Neuronal stem cell (in vitro differentiated cells): ENCODE measurements around the gene TINAGL1. TPM values are rescaled to one million over a fixed set of nuclear protein-coding genes. Genes with fewer than 3 reads are reported as not detected.

Experiments used
- DNase-seq: peaks from one replicate; pipeline ENCODE4 v3.0.0-alpha.2; 2013; ENCODE audit warnings: low spot score
- H2AFZ ChIP-seq: one replicate; pipeline ENCODE4 v1.6.1; 2013; ENCODE audit warnings: mild to moderate bottlenecking, low read length, inconsistent platforms
- H2AK5ac ChIP-seq: 2 replicates; pipeline ENCODE4 v1.6.1; 2013; ENCODE audit warnings: low read depth, mild to moderate bottlenecking, inconsistent platforms, low read length, moderate library complexity, mixed read lengths
- H2BK120ac ChIP-seq: 2 replicates; pipeline ENCODE4 v1.6.1; 2013; ENCODE audit warnings: low read depth, mild to moderate bottlenecking, inconsistent platforms, low read length, moderate library complexity, mixed read lengths
- H2BK12ac ChIP-seq: one replicate; pipeline ENCODE4 v1.6.1; 2013; ENCODE audit warnings: low read length, inconsistent platforms
- H2BK15ac ChIP-seq: 2 replicates; pipeline ENCODE4 v1.6.1; 2013; ENCODE audit warnings: mild to moderate bottlenecking, low read length, inconsistent platforms, mixed read lengths
- H2BK5ac ChIP-seq: one replicate; pipeline ENCODE4 v1.6.1; 2013; ENCODE audit warnings: inconsistent platforms, mild to moderate bottlenecking, low read length, moderate library complexity
- H3K14ac ChIP-seq: one replicate; pipeline ENCODE4 v1.6.1; 2013; ENCODE audit warnings: low read length, inconsistent platforms
- H3K18ac ChIP-seq: 2 replicates; pipeline ENCODE4 v1.6.1; 2013; ENCODE audit warnings: low read length, inconsistent platforms
- H3K23ac ChIP-seq: 2 replicates; pipeline ENCODE4 v1.6.1; 2013; ENCODE audit warnings: low read depth, mild to moderate bottlenecking, mixed read lengths, low read length, inconsistent platforms; ENCODE audit not compliant: poor library complexity
- H3K27ac ChIP-seq: replicated peaks from 3 replicates; pipeline ENCODE4 v1.5.1; 2013; ENCODE audit warnings: low read length, inconsistent platforms
- H3K27me3 ChIP-seq, 3 experiments: 2 replicates each; pipeline ENCODE4 v1.6.1; 2013; ENCODE audit warnings: low read length in 3 of 3, mild to moderate bottlenecking in 2 of 3, inconsistent platforms in 1 of 3, low read depth in 1 of 3, mixed read lengths in 1 of 3, moderate library complexity in 1 of 3; ENCODE audit not compliant: control insufficient read depth in 3 of 3, insufficient read depth in 3 of 3
- H3K36me3 ChIP-seq, 2 donors: replicated peaks in 1 of 2; 2 replicates each; pipeline ENCODE4 v1.6.1; 2013; ENCODE audit warnings: low read length in 2 of 2; ENCODE audit not compliant: control insufficient read depth in 2 of 2, insufficient read depth in 2 of 2
- H3K4ac ChIP-seq: 2 replicates; pipeline ENCODE4 v1.6.1; 2013; ENCODE audit warnings: inconsistent platforms, mild to moderate bottlenecking, low read length, moderate library complexity
- H3K4me1 ChIP-seq, 2 donors: 1 replicate in 1 of 2; 2 replicates in 1 of 2; pipeline ENCODE4 v1.6.1; 2013; ENCODE audit warnings: low read length in 2 of 2, low read depth in 1 of 2; ENCODE audit not compliant: control insufficient read depth in 2 of 2, insufficient read depth in 1 of 2
- H3K4me2 ChIP-seq: one replicate; pipeline ENCODE4 v1.6.1; 2013; ENCODE audit warnings: mild to moderate bottlenecking, low read length, inconsistent platforms; ENCODE audit not compliant: insufficient read depth, poor library complexity, severe bottlenecking
- H3K4me3 ChIP-seq, 2 donors: 2 replicates each; pipeline ENCODE4 v1.5.1; 2013; ENCODE audit warnings: low read length in 2 of 2, mild to moderate bottlenecking in 2 of 2, inconsistent platforms in 1 of 2, moderate library complexity in 1 of 2
- H3K79me1 ChIP-seq: one replicate; pipeline ENCODE4 v1.6.1; 2013; ENCODE audit warnings: low read depth, mild to moderate bottlenecking, inconsistent platforms, low read length, moderate library complexity
- H3K9ac ChIP-seq: one replicate; pipeline ENCODE4 v1.6.1; 2013; ENCODE audit warnings: mild to moderate bottlenecking, low read depth, low read length, inconsistent platforms; ENCODE audit not compliant: poor library complexity
- H3K9me3 ChIP-seq, 2 donors: replicated peaks in 1 of 2; 2 replicates each; pipeline versions ENCODE3 to v1.6.1; 2013; ENCODE audit warnings: low read length in 2 of 2, mild to moderate bottlenecking in 2 of 2, inconsistent platforms in 1 of 2, low read depth in 1 of 2, mixed read lengths in 1 of 2, moderate library complexity in 1 of 2; ENCODE audit not compliant: control insufficient read depth in 2 of 2, insufficient read depth in 1 of 2
- H4K8ac ChIP-seq: one replicate; pipeline ENCODE4 v1.6.1; 2013; ENCODE audit warnings: low read depth, mild to moderate bottlenecking, inconsistent platforms, low read length, moderate library complexity
- H4K91ac ChIP-seq: one replicate; pipeline ENCODE4 v1.6.1; 2013; ENCODE audit warnings: low read length, low read depth, mild to moderate bottlenecking, inconsistent platforms; ENCODE audit not compliant: poor library complexity
- WGBS, 2 donors: extraction: QIAGEN DNeasy Blood & Tissue Kit; methylation state at CpG; one replicate each; pipeline ENCODE4 v1.1.7; 2013; ENCODE audit warnings: missing lambda C conversion rate in 2 of 2, mixed read lengths in 1 of 2; ENCODE audit not compliant: insufficient read length in 2 of 2, insufficient replicate concordance in 1 of 2; ENCODE audit errors: extremely low coverage in 2 of 2; 5-methylcytosine and 5-hydroxymethylcytosine counted together
- polyA plus RNA-seq, 2 experiments: library from polyadenylated mRNA; stranded (reverse); fragments of 200-250 nt; gene quantifications; one replicate each; pipeline ENCODE4 v1.2.3, GENCODE V29; 2013

TINAGL1 gene, protein sequence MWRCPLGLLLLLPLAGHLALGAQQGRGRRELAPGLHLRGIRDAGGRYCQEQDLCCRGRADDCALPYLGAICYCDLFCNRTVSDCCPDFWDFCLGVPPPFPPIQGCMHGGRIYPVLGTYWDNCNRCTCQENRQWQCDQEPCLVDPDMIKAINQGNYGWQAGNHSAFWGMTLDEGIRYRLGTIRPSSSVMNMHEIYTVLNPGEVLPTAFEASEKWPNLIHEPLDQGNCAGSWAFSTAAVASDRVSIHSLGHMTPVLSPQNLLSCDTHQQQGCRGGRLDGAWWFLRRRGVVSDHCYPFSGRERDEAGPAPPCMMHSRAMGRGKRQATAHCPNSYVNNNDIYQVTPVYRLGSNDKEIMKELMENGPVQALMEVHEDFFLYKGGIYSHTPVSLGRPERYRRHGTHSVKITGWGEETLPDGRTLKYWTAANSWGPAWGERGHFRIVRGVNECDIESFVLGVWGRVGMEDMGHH
- polyA plus RNA-seq (2013, experiment 1 of 2): 0.06 TPM
- not detected for polyA plus RNA-seq (2013, experiment 2 of 2)

- Histone ChIP-seq H3K23ac (peak within 1 kb of the TSS; percentile 67), H3K4me2 (no peak within 1 kb of the TSS), H3K36me3 (no peaks in the 10 kb centered on the region), H3K27me3 (peaks cover 0 to 79% (median 16%) of the 10 kb centered on the region in 3 experiments), H3K9me3 (no peaks in the 10 kb centered on the region), H4K8ac (no peak within 1 kb of the TSS), H2AK5ac (peak within 1 kb of the TSS; percentile 81), H3K79me1 (no peaks in the 10 kb centered on the region), H2AFZ (peak within 1 kb of the TSS; percentile 29), H2BK5ac (peak within 1 kb of the TSS; percentile 30), H2BK15ac (peak within 1 kb of the TSS; percentile 15), H3K4me3 (peak within 1 kb of the TSS in 1 of 2 donors; percentile 24), H2BK12ac (no peak within 1 kb of the TSS), H3K18ac (peak within 1 kb of the TSS; percentile 88), H3K27ac (no peak within 1 kb of the TSS), H3K14ac (peak within 1 kb of the TSS; percentile 75), H3K9ac (peak within 1 kb of the TSS; percentile 50), H3K4me1 (peaks cover 6 to 14% of the 10 kb centered on the region in 2 donors), H4K91ac (peak within 1 kb of the TSS; percentile 9), H2BK120ac (no peak within 1 kb of the TSS), H3K4ac (no peak within 1 kb of the TSS)
- WGBS, 2 donors: no CpG with 5 or more reads among the region's 25 CpGs
- DNase-seq: no peak
These were observed at the start of gene TINAGL1 for GRCh38 chr1:31576201-31576669. Gene TINAGL1, plus strand, starts transcription at chr1:31576515. Its CDS starts 634 bp downstream, at chr1:31577149.

DNA sequence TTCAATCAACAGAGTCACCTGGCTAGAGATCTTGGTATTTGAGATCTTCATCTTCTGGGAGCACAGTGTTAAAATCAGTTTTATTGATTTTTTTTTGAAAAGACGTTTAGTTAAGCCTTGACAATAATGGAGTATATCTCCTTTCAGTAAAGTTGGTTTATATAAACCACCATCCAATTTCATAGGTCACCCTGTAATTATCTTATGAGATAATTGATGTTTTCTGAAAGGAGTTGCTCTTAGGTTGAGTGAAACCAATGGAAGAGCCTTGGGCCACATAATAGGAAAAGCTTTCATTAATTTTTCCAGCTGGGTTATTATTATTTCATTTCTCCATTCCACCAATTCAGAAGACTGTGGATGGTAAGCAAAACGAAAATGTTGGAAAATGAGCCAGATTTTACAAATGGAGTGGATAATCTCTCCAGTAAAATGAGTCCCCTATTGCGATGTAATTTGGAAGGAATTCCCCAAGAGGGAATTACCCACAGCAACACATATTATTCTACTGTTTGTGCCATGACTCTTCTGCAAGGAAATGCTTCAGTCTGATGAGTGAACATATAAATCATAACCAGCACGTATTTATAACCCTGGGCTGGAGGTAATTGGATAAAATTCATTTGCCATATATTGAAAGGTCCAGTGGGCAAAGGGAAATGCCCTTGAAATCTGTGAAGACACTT, 46.2 kb upstream of the TINAGL1 start:
- H3K79me1 ChIP-seq: no peaks in the 10 kb centered on the region
- no peak for DNase-seq
- H3K4me1 ChIP-seq: no peaks in the 10 kb centered on the region
- H3K9ac ChIP-seq: no peak overlapping the region
- H3K27ac ChIP-seq: no peak overlapping the region
- H3K27me3 ChIP-seq: peaks cover 0 to 20% (median 0%) of the 10 kb centered on the region in 3 experiments
- H3K23ac ChIP-seq: no peak overlapping the region
- H2AK5ac ChIP-seq: no peak overlapping the region
- no peaks in the 10 kb centered on the region for H3K36me3 ChIP-seq
- no peak overlapping the region for H4K91ac ChIP-seq
- no peak overlapping the region for H2AFZ ChIP-seq
- no peak overlapping the region for H3K4me2 ChIP-seq
- H2BK120ac ChIP-seq: no peak overlapping the region
- no peak overlapping the region for H3K4ac ChIP-seq
- H2BK12ac ChIP-seq: no peak overlapping the region
- H2BK5ac ChIP-seq: no peak overlapping the region
- H3K14ac ChIP-seq: no peak overlapping the region
- WGBS, 2 donors: no CpG with 5 or more reads among the region's 4 CpGs
- no peak overlapping the region for H4K8ac ChIP-seq
- no peaks in the 10 kb centered on the region for H3K9me3 ChIP-seq
- H3K18ac ChIP-seq: no peak overlapping the region
- no peak overlapping the region for H2BK15ac ChIP-seq
- no peak overlapping the region for H3K4me3 ChIP-seq

GRCh38 chr1:31531177-31531999, 44.9 kb upstream of the TINAGL1 start:
- no peak for DNase-seq
- Histone ChIP-seq H2BK5ac (no peak overlapping the region), H3K4me1 (no peaks in the 10 kb centered on the region), H3K9me3 (no peaks in the 10 kb centered on the region), H3K36me3 (no peaks in the 10 kb centered on the region), H3K79me1 (no peaks in the 10 kb centered on the region), H3K9ac (no peak overlapping the region), H3K4ac (no peak overlapping the region), H3K27me3 (peaks cover 0 to 20% (median 0%) of the 10 kb centered on the region in 3 experiments), H2BK12ac (no peak overlapping the region), H4K8ac (no peak overlapping the region), H4K91ac (no peak overlapping the region), H3K18ac (no peak overlapping the region), H2AFZ (no peak overlapping the region), H2BK120ac (no peak overlapping the region), H2BK15ac (no peak overlapping the region), H3K23ac (no peak overlapping the region), H3K4me2 (no peak overlapping the region), H2AK5ac (no peak overlapping the region), H3K14ac (no peak overlapping the region), H3K27ac (no peak overlapping the region), H3K4me3 (no peak overlapping the region)
- WGBS, 2 donors: no CpG with 5 or more reads among the region's 10 CpGs
